Stimulated activated CD4-positive, alpha-beta T cell treated with anti-CD3 and anti-CD28 coated beads, Interleukin-2, amount 100 ng/mL, for 48 hours (primary cell): ENCODE data around the gene OR52B6.
"Not testable (repeated sequence)": the region's sequence is repeated elsewhere in the genome, so short reads cannot be mapped to it uniquely, and the experiment has no call there.

Experiments
- DNase-seq, 2 donors: peaks; one replicate each; pipeline ENCODE4 v3.0.0-alpha.2; 2020

Gene OR52B6, protein sequence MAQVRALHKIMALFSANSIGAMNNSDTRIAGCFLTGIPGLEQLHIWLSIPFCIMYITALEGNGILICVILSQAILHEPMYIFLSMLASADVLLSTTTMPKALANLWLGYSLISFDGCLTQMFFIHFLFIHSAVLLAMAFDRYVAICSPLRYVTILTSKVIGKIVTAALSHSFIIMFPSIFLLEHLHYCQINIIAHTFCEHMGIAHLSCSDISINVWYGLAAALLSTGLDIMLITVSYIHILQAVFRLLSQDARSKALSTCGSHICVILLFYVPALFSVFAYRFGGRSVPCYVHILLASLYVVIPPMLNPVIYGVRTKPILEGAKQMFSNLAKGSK

DNA sequence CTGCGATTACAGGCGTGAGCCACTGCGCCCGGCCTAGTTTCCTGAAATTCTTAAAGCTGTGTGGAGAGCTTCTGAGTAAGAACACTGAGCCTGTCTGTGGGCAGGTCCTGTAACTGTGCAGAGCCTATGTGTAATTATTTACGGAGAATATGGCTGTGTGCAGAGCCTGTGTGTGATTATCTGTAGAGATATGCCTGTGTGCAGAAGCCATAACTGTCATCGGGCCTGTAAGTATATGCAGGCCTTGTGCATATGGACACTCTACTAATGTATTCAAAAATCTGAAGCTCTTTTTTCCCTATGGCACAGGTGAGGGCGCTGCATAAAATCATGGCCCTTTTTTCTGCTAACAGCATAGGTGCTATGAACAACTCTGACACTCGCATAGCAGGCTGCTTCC is at the start of gene OR52B6:
OR52B6 (plus strand) TSS at position 301 of the 400 bp plus-strand sequence; CDS start at position 301, 0 bp downstream.
- no peak for DNase-seq

DNA sequence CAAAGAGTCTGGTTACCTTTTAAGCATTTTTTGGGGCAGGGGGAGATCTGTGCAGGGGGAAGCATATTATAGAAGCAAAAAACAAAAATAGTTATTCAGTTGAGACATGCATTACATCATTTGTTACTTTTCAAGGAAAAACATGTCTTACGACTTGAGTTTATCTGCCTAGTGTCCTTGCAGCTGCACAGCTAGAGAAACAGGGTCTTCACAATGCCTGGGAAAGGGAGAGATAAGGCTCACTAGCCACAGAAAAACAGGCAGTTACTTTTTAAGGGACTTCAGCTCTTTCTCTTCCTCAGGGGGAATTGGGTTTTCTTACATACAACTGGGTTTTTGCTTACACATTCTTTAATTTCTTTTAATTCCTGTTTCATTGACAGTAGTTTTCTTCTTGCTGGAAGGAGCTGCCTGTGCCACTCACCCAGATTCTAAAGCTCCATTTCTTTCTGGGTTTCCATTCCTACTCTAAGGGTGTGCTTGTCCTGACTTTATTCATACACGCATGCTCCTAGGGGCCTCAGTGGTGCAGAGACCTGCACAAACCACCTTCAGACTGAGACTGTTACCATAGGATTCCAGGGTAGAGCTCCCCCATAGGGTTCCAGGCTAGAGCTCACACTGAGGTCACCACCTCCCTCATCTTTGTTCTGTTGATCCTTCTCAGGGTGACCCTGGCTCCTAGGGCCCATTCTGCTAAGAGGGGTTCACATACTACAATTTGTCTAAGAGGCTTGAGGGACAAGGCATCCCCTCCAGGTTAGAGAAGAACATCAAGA is 49.4 kb upstream of the OR52B6 start:
- DNase-seq: no peak

DNA sequence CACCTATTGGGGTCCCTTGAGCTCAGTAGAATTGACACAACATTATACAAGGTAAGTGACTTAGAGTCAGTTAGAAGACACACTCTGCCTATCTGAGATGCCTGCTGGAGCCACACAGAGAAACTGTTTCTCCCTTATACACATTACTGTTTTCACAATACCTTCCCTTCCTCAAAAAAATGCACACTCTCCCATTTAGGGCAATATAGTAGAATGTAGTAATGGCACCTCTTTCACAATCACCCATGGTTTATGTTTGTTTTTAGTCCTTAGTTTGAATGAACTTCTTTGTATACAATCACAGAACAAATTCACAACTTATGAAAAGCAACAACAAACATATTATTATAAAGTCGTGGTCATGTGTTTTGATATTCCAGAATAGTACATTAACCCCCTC is 46.6 kb upstream of the OR52B6 start:
- DNase-seq: no peak

DNA sequence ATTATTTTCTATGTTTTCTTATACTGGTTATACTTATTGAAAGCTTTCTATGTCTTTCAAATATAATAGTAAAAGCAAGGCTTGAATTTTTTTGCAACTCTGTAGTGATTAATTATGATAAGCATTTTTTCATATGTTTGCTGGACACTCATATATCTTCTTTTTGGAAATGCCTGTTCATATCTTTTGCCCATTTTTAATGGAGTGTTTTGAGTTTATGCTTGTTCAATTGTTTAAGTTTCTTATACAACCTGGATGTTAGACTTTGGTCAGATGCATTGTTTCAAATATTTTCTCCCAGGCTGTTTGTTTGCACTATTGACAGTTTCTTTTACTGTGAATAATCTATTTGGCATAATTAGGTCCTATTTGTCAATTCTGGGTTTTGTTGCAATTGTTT is 44.2 kb upstream of the OR52B6 start:
- no peak for DNase-seq

DNA sequence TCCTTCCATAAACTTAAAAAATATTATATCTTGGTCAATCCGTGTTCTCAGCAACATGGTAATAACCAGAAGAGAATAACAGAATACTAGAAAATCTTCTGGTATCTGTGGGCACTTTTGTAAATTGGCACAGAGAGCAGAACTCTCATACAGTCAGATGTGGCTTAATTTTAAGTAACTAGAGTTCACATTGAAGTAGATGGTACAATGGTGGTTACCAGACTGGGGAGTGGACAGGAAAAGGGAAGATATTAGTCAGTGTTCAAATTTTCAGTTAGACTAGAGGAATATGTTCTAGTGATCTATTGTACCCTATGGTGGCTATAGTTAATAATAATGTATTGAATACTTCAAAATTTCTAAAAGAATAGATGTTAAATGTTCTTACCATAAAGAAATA is 39.2 kb upstream of the OR52B6 start:
- no peak for DNase-seq

DNA sequence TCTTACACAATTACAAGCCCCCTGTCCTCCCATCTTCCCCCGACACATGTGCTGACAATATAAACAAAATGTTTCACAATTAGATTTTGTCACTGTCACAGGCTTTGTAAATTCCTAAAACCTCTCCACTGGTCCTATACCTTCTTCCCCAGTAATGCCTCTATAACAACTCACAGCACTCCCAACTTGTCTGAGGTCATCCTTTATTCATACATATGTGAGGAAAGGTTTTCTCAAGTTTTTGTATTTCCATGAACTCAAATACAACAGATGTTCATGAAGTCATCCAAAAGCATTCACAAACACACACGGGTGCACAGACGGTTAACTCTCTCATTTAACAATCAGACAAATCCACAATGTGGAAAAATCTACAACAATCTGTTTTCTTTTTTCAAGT is 34.2 kb upstream of the OR52B6 start:
- no peak for DNase-seq

DNA sequence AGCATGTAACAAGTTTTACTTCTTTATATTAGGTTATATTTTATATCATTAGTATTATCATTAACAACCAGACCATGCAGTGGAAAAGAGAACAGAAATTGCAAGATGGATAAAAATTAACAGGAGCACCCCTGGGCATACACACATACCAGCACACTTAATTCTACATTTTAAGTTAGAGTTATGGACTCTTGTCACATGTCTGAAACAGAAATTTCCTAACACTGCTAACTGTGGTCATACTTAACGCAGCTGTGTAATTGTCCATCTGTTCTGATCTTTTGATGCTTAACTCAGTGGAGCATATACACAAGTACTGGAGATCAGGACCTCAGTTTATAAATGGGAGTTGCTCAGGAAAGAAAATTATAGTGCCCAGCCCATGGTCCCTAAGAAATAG is 32.7 kb upstream of the OR52B6 start:
- no peak for DNase-seq

DNA sequence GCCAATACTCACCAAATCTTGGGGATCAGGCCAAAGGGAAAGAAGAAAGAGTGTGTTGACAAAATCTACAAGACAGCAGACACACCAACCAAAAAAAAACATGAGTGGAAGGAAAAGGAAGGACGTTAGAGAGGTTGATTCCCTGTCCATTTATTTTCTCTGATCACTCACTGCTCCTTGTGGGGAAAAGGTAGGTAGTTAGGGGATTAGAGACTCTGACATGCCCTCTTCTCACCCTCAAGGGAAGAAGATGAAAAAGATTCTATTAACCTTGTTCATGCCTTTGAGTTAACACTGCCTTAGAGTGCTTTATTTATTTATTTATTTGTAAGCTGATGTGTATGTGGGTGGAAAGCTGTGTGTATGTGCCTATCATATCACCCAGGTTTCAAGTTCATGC is 32.2 kb upstream of the OR52B6 start, which contains the start of gene OR52H1:
OR52H1 (minus strand) TSS at position 101 of the 400 bp plus-strand sequence. CDS start 3,035 bp downstream, outside the sequence.
- no peak for DNase-seq

DNA sequence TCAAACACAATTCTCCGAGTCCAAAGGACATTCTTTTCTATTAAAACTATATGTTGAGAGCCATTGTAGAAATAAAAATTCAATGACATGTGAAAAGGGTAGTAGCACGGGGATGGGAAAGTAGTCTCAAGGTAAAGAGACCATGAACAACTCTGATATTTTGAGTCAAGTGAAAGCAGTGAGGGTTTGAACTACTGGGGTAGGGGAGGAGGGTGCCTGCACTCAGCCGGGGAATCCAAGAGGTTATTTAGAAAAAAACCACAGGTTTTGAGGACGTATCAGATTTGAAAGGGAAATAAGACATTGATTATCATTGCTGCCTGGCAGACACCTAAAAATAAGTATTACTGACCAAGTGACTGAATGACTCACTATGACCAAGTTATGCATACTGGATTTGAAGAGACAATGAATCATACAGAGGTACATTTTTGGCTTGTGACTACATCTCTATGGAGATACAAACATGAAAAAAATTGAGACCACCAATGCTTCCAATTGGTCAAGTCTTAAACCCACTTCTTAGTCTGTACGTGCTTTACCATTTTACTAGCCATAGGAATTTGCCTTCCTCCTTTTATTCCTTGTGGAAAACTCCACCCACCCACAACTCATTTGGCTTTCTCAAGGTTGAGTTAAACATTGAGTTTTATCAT is 30.1 kb upstream of the OR52B6 start:
- no peak for DNase-seq

DNA sequence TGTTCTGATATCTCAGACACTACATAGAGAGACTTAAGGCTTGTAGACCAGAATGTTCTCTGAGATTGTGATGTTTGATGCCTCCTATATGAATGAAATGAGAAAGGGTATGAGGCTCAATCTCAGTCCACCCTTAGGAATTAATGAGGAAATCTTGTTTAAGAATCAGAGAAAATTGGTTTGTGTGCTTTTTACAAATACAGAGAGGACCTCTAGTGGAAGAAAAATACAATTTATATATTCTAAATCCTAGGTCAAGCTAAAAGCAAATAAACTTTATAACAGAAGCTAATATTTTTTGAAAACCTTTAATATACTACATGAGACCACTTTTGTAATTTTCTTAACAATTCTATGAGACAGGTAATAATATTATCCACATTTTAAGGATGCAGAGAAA is 27.3 kb upstream of the OR52B6 start:
- DNase-seq: no peak

DNA sequence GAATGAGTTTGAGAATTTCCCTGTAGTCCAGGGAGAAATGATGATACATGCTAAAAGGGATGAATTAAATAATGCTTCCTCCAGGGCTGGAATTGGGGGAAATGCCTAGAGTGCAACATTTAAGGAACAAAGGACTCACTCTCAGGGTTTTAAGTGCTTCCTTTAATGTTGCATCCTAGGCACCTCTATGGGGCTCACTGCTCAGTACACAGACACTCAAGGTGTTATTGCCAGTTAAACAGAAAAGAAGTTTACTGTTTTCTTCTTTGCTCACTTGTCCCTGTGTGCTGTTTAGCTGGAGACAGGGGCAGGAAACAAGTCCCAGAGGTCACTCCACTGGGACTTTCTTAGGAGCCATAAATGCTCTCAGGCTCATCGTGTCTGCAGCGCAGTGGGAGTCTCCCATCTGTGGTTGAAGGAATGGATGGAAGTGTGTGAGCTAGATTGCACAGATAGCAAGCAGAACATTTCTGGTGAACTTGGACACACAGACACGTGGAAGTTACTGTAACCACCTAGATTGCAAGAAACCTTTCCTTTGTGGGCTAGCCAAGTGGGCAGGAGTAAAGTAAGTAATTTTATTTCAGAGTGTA is 24.0 kb upstream of the OR52B6 start:
- no peak for DNase-seq

DNA sequence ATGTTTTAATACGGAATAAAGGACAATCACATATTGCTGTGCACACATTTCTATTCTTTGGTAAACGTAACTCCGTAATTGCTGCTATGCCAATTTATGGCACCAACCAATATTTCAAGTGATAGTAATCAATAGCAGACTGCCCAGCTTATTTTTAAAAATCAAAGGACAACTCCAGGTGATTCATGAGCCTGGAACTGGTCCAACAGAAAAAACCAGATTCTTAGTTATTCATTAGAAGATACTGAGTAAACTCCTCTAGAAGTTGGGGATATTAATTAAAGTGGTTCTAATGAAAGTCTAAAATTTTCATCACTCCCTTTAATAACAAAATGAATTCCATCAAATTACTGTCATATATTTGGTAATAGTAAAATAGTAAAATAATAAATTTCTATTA is 22.9 kb upstream of the OR52B6 start:
- DNase-seq: no peak

DNA sequence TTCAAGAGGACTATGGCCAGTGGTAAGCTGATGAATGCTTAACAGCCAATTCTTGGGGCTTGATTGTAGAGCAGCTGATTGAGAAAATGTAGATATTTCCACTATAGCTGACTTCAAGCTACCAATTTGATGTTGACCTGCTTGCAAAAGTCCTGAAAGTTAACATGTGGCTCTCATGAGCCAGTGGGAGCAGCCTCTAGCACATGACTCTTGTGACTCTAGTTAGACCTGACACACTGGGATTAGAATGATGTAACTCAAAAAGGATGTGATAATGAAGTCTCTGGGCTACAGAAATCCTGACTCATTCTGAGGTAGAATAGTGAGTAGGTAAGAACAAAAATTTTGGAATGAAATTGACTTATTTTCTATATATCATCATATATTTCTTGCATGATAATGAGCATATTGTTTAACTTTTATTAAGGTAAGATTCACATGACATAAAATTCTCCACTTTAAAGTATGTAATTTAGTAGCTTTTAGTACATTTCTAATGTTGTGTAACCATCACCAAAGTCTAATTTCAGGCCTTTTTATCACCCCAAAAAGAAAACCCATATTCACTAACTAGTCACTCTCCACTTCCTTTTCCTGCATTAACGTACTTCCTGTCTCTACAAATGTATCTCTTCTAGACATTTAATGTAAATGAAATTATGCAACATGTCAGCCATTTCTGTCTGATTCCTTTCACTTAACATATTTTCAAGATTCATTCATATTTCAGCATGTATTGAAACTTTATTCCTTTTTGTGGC is 16.2 kb upstream of the OR52B6 start:
- DNase-seq: no peak

DNA sequence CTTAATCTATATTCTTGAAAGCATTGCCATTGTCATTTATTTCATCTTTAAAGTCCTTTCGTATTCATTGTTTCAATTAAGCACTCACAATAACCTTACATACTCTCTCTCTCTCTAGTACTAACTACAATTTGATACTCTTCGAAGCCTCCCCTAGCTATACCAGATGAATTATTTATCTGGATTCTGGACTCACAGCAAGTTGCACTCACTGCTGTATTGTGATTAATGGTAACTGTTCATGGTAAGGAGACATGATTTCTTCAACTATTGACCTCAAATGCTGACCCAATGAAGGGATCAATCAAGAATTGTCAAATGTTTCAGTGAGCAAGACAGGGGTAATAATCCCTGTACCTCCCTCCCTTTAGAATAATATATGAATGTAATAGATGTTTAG is 6.0 kb upstream of the OR52B6 start:
- DNase-seq: no peak

DNA sequence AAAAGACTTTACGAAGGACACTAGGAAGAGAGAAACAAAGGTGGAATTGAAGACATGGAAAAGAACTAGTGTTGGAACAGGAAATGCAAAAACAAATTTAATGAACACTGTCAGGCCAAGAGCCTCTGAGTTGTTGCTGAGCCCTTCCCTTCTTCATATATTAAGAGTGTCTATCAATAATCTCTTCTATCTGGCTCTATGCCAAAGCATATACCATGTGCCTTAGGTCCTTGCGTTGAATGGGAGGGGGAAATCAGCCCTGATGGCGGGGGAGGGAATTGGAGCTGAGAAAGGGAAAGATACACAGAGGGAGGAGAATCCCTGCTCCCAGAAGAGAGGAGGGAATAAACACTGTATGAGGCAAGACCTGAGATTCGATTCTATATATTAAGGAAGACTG is 5.5 kb upstream of the OR52B6 start:
- no peak for DNase-seq

DNA sequence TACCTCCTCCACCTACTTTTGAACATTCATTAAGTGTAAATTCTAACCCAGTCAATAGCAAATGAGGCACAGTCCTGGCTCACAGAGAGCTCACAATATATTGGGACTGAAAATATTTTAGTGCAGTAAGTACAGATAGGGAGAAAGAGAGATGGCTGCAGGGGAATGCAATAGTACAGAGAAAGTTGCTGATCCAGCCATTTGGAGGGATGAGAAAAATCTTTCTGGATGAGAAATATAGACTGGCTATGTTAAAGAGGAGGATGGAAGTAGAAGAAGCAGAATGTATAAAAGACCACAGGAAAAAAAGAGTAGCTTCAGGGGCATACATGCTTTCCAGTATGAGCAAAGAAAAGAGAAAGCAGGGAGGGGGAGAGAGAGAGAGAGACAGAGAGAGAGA is 3.6 kb upstream of the OR52B6 start:
- DNase-seq: no peak

DNA sequence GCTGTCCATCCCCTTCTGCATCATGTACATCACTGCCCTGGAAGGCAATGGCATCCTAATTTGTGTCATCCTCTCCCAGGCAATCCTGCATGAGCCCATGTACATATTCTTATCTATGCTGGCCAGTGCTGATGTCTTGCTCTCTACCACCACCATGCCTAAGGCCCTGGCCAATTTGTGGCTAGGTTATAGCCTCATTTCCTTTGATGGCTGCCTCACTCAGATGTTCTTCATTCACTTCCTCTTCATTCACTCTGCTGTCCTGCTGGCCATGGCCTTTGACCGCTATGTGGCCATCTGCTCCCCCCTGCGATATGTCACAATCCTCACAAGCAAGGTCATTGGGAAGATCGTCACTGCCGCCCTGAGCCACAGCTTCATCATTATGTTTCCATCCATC is 337 bp downstream of the OR52B6 start:
- no peak for DNase-seq

DNA sequence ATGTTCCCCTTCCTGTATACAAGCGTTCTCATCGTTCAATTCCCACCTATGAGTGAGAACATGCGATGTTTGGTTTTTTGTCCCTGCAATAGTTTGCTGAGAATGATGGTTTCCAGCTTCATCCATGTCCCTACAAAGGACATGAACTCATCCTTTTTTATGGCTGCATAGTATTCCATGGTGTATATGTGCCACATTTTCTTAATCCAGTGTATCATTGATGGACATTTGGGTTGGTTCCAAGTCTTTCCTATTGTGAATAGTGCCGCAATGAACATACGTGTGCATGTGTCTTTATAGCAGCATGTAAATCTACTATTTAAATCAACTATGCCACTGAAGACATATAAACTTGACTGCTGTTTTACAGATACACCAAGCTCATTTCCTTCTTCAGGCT is 3.8 kb downstream of the OR52B6 start:
- DNase-seq: not testable (repeated sequence)

DNA sequence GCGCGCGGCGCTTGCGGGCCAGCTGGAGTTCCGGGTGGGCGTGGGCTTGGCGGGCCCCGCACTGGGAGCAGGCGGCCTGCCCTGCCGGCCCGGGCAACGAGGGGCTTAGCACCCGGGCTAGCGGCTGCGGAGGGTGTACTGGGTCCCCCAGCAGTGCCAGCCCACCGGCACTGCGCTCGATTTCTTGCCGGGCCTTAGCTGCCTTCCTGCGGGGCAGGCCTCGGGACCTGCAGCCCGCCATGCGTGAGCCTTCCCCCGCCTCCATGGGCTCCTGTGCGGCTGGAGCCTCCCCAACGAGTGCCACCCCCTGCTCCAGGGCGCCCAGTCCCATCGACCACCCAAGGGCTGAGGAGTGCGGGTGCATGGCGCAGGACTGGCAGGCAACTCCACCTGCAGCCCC is 9.2 kb downstream of the OR52B6 start:
- not testable (repeated sequence) for DNase-seq

DNA sequence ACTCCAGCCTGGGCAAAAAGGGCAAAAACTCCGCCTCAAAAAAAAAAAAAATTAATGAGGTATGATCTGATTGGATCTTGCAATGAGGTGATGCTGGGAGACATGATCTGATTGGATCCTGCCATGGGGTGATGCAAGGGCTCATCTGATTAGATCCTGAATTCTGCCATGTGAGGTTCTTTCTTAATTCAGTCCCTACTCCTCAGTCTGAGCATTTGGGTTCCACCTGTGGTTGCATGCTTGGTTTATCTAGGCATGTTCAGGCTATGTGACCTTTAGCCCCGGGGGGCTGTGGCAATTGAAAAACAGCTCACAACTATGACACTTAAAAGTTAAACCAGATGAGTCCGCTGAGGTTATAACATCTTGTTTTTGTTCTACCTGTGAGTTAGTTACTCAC is 10.9 kb downstream of the OR52B6 start:
- DNase-seq: no peak

DNA sequence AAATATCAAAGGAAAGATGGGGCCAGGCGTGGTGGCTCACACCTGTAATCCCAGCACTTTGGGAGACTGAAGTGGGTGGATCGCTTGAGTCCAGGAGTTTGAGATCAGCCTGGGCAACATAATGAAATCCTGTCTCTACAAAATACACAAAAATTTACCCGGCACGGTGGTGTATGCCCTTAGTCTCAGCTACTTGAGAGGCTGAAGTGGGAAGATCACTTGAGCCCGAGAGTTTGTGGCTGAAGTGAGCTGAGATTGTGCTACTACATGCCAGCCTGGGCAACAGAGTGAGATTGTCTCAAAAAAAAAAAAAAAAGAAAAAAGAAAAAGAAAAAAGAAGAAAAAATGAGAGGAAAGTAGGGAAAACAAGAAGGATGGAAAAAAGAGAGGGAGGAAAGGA is 11.9 kb downstream of the OR52B6 start:
- no peak for DNase-seq

DNA sequence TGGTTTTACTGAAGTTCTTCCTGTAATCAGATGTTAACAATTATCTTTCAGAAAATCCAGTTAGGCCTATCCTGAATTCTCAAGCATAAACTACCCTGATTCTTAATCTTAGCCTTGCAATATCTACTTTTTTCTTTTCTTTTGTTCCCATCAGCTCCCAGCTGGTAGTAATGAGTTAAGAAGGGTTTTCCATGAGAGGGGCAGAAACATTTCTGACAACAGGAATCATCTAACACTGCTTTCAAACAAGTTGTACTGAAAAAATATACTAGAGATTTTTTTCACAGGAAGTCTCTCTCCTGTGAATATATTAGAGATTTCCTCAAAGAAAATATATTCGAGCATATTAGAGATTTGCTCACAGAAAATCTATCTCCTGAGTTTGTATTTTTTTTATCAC is 12.5 kb downstream of the OR52B6 start:
- no peak for DNase-seq
